Activated CD4-positive, alpha-beta memory T cell treated with anti-CD3 and anti-CD28 coated beads, Interleukin-2, amount 10 ng/mL, durations not matched to agents 7 days and 5 days (primary cell): ENCODE data around the gene GPR65. TPM values are rescaled to one million over a fixed set of nuclear protein-coding genes. Genes with fewer than 3 reads are reported as not detected.
A peak's percentile ranks its signal among the peaks of the same experiment; 100 is the strongest.

Source experiments
- CTCF ChIA-PET: fragments of 350-600 bp; sonication (Branson Sonifier 250); formaldehyde crosslinking; loops from one replicate; lab custom pipeline; 2021; ENCODE audit warnings: antibody characterized with exemption, inconsistent platforms; lab: Charles Lee
- POLR2A ChIA-PET: fragments of 350-600 bp; sonication (Branson Sonifier 250); formaldehyde crosslinking; loops from one replicate; lab custom pipeline; 2021; ENCODE audit warnings: antibody characterized with exemption; lab: Charles Lee
- DNase-seq: peaks from one replicate; pipeline ENCODE4 v3.0.0-alpha.2; 2020
- H3K27ac Mint-ChIP-seq: one replicate; pipeline ENCODE4 v1.8.0; 2021; ENCODE audit warnings: mild to moderate bottlenecking, mixed read lengths
- H3K27me3 Mint-ChIP-seq: one replicate; pipeline ENCODE4 v1.8.0; 2021; ENCODE audit warnings: mixed read lengths
- H3K36me3 Mint-ChIP-seq: one replicate; pipeline ENCODE4 v1.8.0; 2021; ENCODE audit warnings: low read depth, mixed read lengths
- H3K4me1 Mint-ChIP-seq: one replicate; pipeline ENCODE4 v1.8.0; 2021; ENCODE audit warnings: mixed read lengths
- H3K4me3 Mint-ChIP-seq: one replicate; pipeline ENCODE4 v1.8.0; 2021; ENCODE audit warnings: mild to moderate bottlenecking, mixed read lengths
- H3K9me3 Mint-ChIP-seq: one replicate; pipeline ENCODE4 v1.8.0; 2021; ENCODE audit warnings: mixed read lengths
- total RNA-seq, 2 experiments: library from RNA; stranded (reverse); gene quantifications; one replicate each; pipeline ENCODE4 v1.2.3, GENCODE V29; 2021

GPR65 gene
- total RNA-seq, 2 experiments from 2014 or later, result 22.9 to 23.7 TPM

- no peak for DNase-seq
- Mint-ChIP-seq H3K9me3 (no peaks in the 10 kb centered on the region), H3K4me3 (no peak overlapping the region), H3K27ac (no peak overlapping the region), H3K27me3 (no peaks in the 10 kb centered on the region), H3K4me1 (peaks cover 55% of the 10 kb centered on the region), H3K36me3 (peaks cover 25% of the 10 kb centered on the region)
- POLR2A ChIA-PET, result interaction anchor here (2.2 kb wide), 1 partner anchor 20 kb away, joined by 20 read pairs; the partner anchor contains the start of gene GPR65
- CTCF ChIA-PET, result no interaction called here
Observed at GRCh38 chr14:88025313-88025712, 20.4 kb downstream of the GPR65 start.

- no peak for DNase-seq
- ChIA-PET POLR2A (interaction anchor here (1.1 to 2.2 kb wide), 3 partner anchors 13 to 32 kb away, joined by 3 to 20 read pairs (median 3); partner anchors contain the start of gene GPR65), CTCF (interaction anchor here (1.0 kb wide), 1 partner anchor 142 kb away, joined by 3 read pairs; no protein-coding TSS in a partner anchor)
- Mint-ChIP-seq H3K27ac (peak overlapping the region; percentile 74), H3K9me3 (no peaks in the 10 kb centered on the region), H3K4me3 (peak overlapping the region; percentile 12), H3K36me3 (peaks cover 19% of the 10 kb centered on the region), H3K4me1 (peaks cover 58% of the 10 kb centered on the region), H3K27me3 (no peaks in the 10 kb centered on the region)
Observed at GRCh38 chr14:88026890-88027289, 22.0 kb downstream of the GPR65 start.

GRCh38 chr14:88029500-88029899, 24.6 kb downstream of the GPR65 start:
- Mint-ChIP-seq H3K27ac (no peak overlapping the region), H3K27me3 (no peaks in the 10 kb centered on the region), H3K9me3 (peaks cover 4% of the 10 kb centered on the region), H3K4me3 (no peak overlapping the region), H3K36me3 (peaks cover 22% of the 10 kb centered on the region), H3K4me1 (peaks cover 42% of the 10 kb centered on the region)
- DNase-seq, result no peak
- ChIA-PET CTCF (interaction anchor here (1.5 kb wide), 1 partner anchor 85 kb away, joined by 4 read pairs; no protein-coding TSS in a partner anchor), POLR2A (no interaction called here)

GRCh38 chr14:88030079-88030478, 25.1 kb downstream of the GPR65 start:
- Mint-ChIP-seq H3K4me3 (no peak overlapping the region), H3K27me3 (no peaks in the 10 kb centered on the region), H3K4me1 (peaks cover 38% of the 10 kb centered on the region), H3K27ac (no peak overlapping the region), H3K9me3 (peaks cover 4% of the 10 kb centered on the region), H3K36me3 (peaks cover 17% of the 10 kb centered on the region)
- no peak for DNase-seq
- CTCF ChIA-PET, result interaction anchor here (1.1 to 1.5 kb wide), 2 partner anchors 10 to 85 kb away, joined by 3 to 4 read pairs; no protein-coding TSS in a partner anchor
- POLR2A ChIA-PET, result interaction anchor here (0.5 kb wide), 1 partner anchor 172 kb away, joined by 3 read pairs; no protein-coding TSS in a partner anchor

GRCh38 chr14:88030892-88031291, 26.0 kb downstream of the GPR65 start:
- H3K27ac Mint-ChIP-seq, result no peak overlapping the region
- H3K27me3 Mint-ChIP-seq, result no peaks in the 10 kb centered on the region
- no peak for DNase-seq
- peaks cover 15% of the 10 kb centered on the region for H3K36me3 Mint-ChIP-seq
- ChIA-PET CTCF (interaction anchor here (1.1 to 1.5 kb wide), 2 partner anchors 9 to 86 kb away, joined by 3 to 4 read pairs; no protein-coding TSS in a partner anchor), POLR2A (interaction anchor here (0.5 kb wide), 1 partner anchor 171 kb away, joined by 3 read pairs; no protein-coding TSS in a partner anchor)
- H3K9me3 Mint-ChIP-seq, result peaks cover 4% of the 10 kb centered on the region
- no peak overlapping the region for H3K4me3 Mint-ChIP-seq
- H3K4me1 Mint-ChIP-seq, result peaks cover 31% of the 10 kb centered on the region

GRCh38 chr14:88032373-88032772, 27.4 kb downstream of the GPR65 start:
- Mint-ChIP-seq H3K4me1 (peaks cover 20% of the 10 kb centered on the region), H3K27me3 (no peaks in the 10 kb centered on the region), H3K9me3 (peaks cover 4% of the 10 kb centered on the region), H3K36me3 (peaks cover 8% of the 10 kb centered on the region), H3K4me3 (no peak overlapping the region), H3K27ac (no peak overlapping the region)
- CTCF ChIA-PET, result no interaction called here
- POLR2A ChIA-PET, result no interaction called here
- DNase-seq, result no peak

GRCh38 chr14:88034076-88034475, 29.1 kb downstream of the GPR65 start:
- CTCF ChIA-PET, result no interaction called here
- H3K36me3 Mint-ChIP-seq, result peaks cover 3% of the 10 kb centered on the region
- H3K27me3 Mint-ChIP-seq, result no peaks in the 10 kb centered on the region
- peaks cover 29% of the 10 kb centered on the region for H3K4me1 Mint-ChIP-seq
- peaks cover 4% of the 10 kb centered on the region for H3K9me3 Mint-ChIP-seq
- POLR2A ChIA-PET, result no interaction called here
- H3K27ac Mint-ChIP-seq, result no peak overlapping the region
- DNase-seq, result no peak
- H3K4me3 Mint-ChIP-seq, result no peak overlapping the region

- Mint-ChIP-seq H3K36me3 (peaks cover 3% of the 10 kb centered on the region), H3K9me3 (peaks cover 4% of the 10 kb centered on the region), H3K4me3 (no peak overlapping the region), H3K27me3 (no peaks in the 10 kb centered on the region), H3K27ac (no peak overlapping the region), H3K4me1 (peaks cover 17% of the 10 kb centered on the region)
- ChIA-PET POLR2A (no interaction called here), CTCF (interaction anchor here (0.8 kb wide), 1 partner anchor 22 kb away, joined by 3 read pairs; no protein-coding TSS in a partner anchor)
- no peak for DNase-seq
Observed at GRCh38 chr14:88036422-88036821, 31.5 kb downstream of the GPR65 start.

GRCh38 chr14:88037325-88037724, 32.4 kb downstream of the GPR65 start:
- CTCF ChIA-PET, result no interaction called here
- Mint-ChIP-seq H3K4me3 (no peak overlapping the region), H3K27me3 (no peaks in the 10 kb centered on the region), H3K36me3 (peaks cover 3% of the 10 kb centered on the region), H3K9me3 (peaks cover 4% of the 10 kb centered on the region), H3K4me1 (peaks cover 17% of the 10 kb centered on the region), H3K27ac (no peak overlapping the region)
- no peak for DNase-seq
- POLR2A ChIA-PET, result no interaction called here

- POLR2A ChIA-PET, result interaction anchor here (1.2 to 2.4 kb wide), 2 partner anchors 12 to 46 kb away, joined by 3 to 6 read pairs; partner anchors contain the start of gene GALC
- no peak for DNase-seq
- CTCF ChIA-PET, result no interaction called here
- no peak overlapping the region for H3K27ac Mint-ChIP-seq
- no peak overlapping the region for H3K4me3 Mint-ChIP-seq
- H3K4me1 Mint-ChIP-seq, result peaks cover 20% of the 10 kb centered on the region
- peaks cover 3% of the 10 kb centered on the region for H3K36me3 Mint-ChIP-seq
- H3K9me3 Mint-ChIP-seq, result no peaks in the 10 kb centered on the region
- no peaks in the 10 kb centered on the region for H3K27me3 Mint-ChIP-seq
Observed at GRCh38 chr14:88039197-88039596, 34.3 kb downstream of the GPR65 start.

- ChIA-PET POLR2A (interaction anchor here (1.2 to 2.4 kb wide), 2 partner anchors 13 to 47 kb away, joined by 3 to 6 read pairs; partner anchors contain the start of gene GALC), CTCF (interaction anchor here (0.6 to 0.9 kb wide), 2 partner anchors 10 to 138 kb away, joined by 3 to 4 read pairs; no protein-coding TSS in a partner anchor)
Observed at GRCh38 chr14:88040146-88040545, 35.2 kb downstream of the GPR65 start.

GRCh38 chr14:88043529-88044443, 38.9 kb downstream of the GPR65 start:
- Mint-ChIP-seq H3K36me3 (peaks cover 18% of the 10 kb centered on the region), H3K27me3 (no peaks in the 10 kb centered on the region), H3K9me3 (no peaks in the 10 kb centered on the region), H3K4me1 (peaks cover 25% of the 10 kb centered on the region), H3K27ac (no peak overlapping the region), H3K4me3 (no peak overlapping the region)
- DNase-seq, result no peak
- CTCF ChIA-PET, result interaction anchor here (1.8 kb wide), 1 partner anchor 125 kb away, joined by 5 read pairs; no protein-coding TSS in a partner anchor
- POLR2A ChIA-PET, result interaction anchor here (1.4 kb wide), 2 partner anchors 38 to 92 kb away, joined by 4 read pairs; no protein-coding TSS in a partner anchor

More at GRCh38 chr14:88040146-88040545, 35.2 kb downstream of the GPR65 start:
- peaks cover 2% of the 10 kb centered on the region for H3K36me3 Mint-ChIP-seq
- no peak overlapping the region for H3K27ac Mint-ChIP-seq
- no peaks in the 10 kb centered on the region for H3K9me3 Mint-ChIP-seq
- DNase-seq, result no peak
- H3K27me3 Mint-ChIP-seq, result no peaks in the 10 kb centered on the region
- H3K4me3 Mint-ChIP-seq, result no peak overlapping the region
- H3K4me1 Mint-ChIP-seq, result peaks cover 30% of the 10 kb centered on the region
